Small intestine (tissue), 16 donors: ENCODE measurements around the gene DDX53. TPM values are rescaled to one million over a fixed set of nuclear protein-coding genes. Genes with fewer than 3 reads are reported as not detected.

Experiments
- DNase-seq, 2 donors: peaks; one replicate each; pipeline versions ENCODE4 v3.0.0 to v3.0.0-alpha.2; 2013
- FAIRE-seq: peaks from 2 replicates; lab custom pipeline; 2012; peaks lifted over from hg19 to GRCh38; lab: Jason Lieb, UNC
- H3K27ac ChIP-seq, 3 donors: one replicate each; pipeline ENCODE4 v1.5.1; 2013; ENCODE audit warnings: low read length in 2 of 3, mild to moderate bottlenecking in 2 of 3, control low read depth in 1 of 3, inconsistent platforms in 1 of 3, low read depth in 1 of 3, moderate library complexity in 1 of 3
- H3K27me3 ChIP-seq, 3 donors: one replicate each; pipeline ENCODE4 v1.6.1; 2013; ENCODE audit warnings: low read length in 3 of 3, inconsistent platforms in 1 of 3; ENCODE audit not compliant: control insufficient read depth in 3 of 3, insufficient read depth in 3 of 3
- H3K36me3 ChIP-seq, 3 donors: one replicate each; pipeline ENCODE4 v1.6.1; 2013; ENCODE audit warnings: low read length in 3 of 3, inconsistent platforms in 1 of 3, low read depth in 1 of 3, mild to moderate bottlenecking in 1 of 3, moderate library complexity in 1 of 3; ENCODE audit not compliant: control insufficient read depth in 3 of 3, insufficient read depth in 2 of 3
- H3K4me1 ChIP-seq, 3 donors: one replicate each; pipeline ENCODE4 v1.6.1; 2013; ENCODE audit warnings: low read length in 2 of 3, inconsistent platforms in 1 of 3, low read depth in 1 of 3, mild to moderate bottlenecking in 1 of 3, moderate library complexity in 1 of 3; ENCODE audit not compliant: control insufficient read depth in 3 of 3, insufficient read depth in 2 of 3
- H3K4me3 ChIP-seq, 3 donors: one replicate each; pipeline ENCODE4 v1.5.1; 2013; ENCODE audit warnings: low read length in 3 of 3, control low read depth in 1 of 3, inconsistent platforms in 1 of 3, low read depth in 1 of 3, mild to moderate bottlenecking in 1 of 3, moderate library complexity in 1 of 3
- H3K9me3 ChIP-seq, 2 donors: one replicate each; pipeline ENCODE4 v1.6.1; 2013; ENCODE audit warnings: low read depth in 1 of 2, low read length in 1 of 2; ENCODE audit not compliant: control insufficient read depth in 2 of 2, insufficient read depth in 1 of 2
- WGBS, 3 donors: extraction: QIAGEN DNeasy Blood & Tissue Kit; methylation state at CpG; one replicate each; pipeline ENCODE4 v1.1.7; 2013; 5-methylcytosine and 5-hydroxymethylcytosine counted together
- long read RNA-seq, 10 donors: transcript quantifications; one replicate each; lab custom pipeline, GENCODE V29; 2026
- polyA plus RNA-seq, 4 donors: library from polyadenylated mRNA; stranded (reverse) in 3 of 4; unstranded in 1 of 4; fragments of 200-250 nt in 3 of 4; fragments of 120-200 nt in 1 of 4; gene quantifications; one replicate each; pipeline versions ENCODE4 v1.2.1 to v1.2.3, GENCODE V29; 2013
- donor health status: healthy with polysubstance abuse.
- donor health status: control.
- donor health status: control.
- donor health status: Bipolar disorder and iron deficiency.
- donor health status: healthy.

DDX53 gene
- polyA plus RNA-seq: not detected
- long read RNA-seq, donor 1: 0 reads
- long read RNA-seq, donor 2: 0 reads
- long read RNA-seq, donor 3: 0 reads
- long read RNA-seq, donor 4: 0 reads
- long read RNA-seq, donor 5: 0 reads
- long read RNA-seq, donor 6: 0 reads
- long read RNA-seq, donor 7: 0 reads
- long read RNA-seq, donor 8: 0 reads
- long read RNA-seq, donor 9: 0 reads
- long read RNA-seq, donor 10: 0 reads

DNA sequence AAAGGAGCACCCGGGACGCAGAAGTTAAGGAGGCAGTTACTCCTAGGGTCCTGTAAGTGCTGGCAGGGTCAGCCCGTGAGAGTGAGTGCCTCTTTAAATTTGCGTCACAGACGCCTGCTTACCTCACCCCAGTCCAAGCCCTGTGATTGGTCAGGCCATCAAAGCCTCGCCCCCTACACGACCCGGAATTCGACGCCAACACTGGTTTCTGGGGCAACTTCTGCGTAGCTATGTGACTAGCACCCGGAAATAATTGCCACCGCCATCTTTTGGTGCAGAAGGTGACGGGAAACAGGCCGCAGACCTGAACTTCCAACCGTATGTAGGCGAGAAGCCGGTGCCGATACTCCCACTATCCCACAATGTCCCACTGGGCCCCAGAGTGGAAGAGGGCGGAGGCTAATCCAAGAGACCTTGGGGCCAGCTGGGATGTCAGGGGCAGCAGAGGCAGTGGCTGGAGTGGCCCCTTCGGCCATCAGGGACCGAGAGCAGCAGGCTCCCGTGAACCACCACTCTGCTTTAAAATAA, at the start of gene DDX53:
TSS of gene DDX53 (plus strand) at position 265 of the 528 bp plus-strand sequence. CDS start at position 363, 98 bp downstream.
- H3K27ac ChIP-seq: no peak within 1 kb of the TSS
- H3K36me3 ChIP-seq: no peaks in the 10 kb centered on the region
- DNase-seq (no peak), FAIRE-seq (no peak)
- H3K27me3 ChIP-seq: no peaks in the 10 kb centered on the region
- no peak within 1 kb of the TSS for H3K4me3 ChIP-seq
- H3K9me3 ChIP-seq: no peaks in the 10 kb centered on the region
- 85 to 95% (median 93%) methylated on average over 22 to 23 of the region's 23 CpGs for WGBS, 3 donors
- H3K4me1 ChIP-seq: no peaks in the 10 kb centered on the region

DNA sequence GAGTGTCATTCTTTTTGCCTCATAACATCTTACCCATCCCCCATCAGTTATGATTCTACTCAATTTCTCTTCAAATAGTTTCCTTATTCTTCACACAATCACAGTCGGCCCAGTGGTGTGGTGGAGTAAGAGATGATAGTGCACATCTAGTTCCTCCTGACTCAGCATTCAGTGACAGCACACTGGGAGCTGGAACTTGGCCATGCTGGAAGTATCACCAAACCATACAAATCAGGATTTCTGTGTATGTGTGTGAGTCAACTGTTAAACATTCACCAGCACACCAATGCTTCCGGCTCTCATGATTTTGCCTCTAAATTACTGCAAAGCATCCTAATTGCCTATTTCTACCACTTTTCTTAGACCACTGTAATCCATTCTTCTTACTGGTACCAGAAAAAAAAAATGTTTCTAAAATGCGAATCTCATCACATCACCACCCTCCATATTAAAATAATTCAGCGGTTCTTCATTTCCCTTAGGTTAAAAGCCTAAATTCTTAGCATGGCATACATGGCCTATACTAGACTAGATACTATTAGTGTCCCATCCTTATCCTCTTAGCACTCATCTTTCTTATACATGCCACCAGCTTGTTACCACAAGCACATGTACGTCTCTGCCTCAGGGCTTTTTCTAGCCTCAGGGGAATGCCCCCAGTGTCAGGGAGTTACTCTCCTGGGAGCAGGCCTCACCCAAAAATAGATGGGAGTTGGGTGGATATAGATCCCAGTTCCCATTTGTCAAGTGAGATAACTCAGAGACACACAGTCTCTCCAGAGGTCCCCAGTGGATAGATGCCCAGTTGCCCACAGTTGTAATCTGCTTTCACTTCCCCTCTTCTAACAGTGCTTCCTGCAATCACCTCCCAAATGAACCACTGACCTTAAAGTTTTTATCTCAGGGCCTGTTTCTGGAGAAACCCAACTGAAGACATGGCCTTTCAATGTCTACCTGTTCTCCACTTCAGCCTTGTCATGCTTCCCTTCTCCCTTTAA, 49.2 kb upstream of the DDX53 start:
- peak; percentile 0 to 9 for DNase-seq
- H3K9me3 ChIP-seq: no peaks in the 10 kb centered on the region
- WGBS, 3 donors: 64 to 72% (median 64%) methylated on average over 5 of the region's 5 CpGs
- no peaks in the 10 kb centered on the region for H3K4me1 ChIP-seq
- FAIRE-seq: no peak
- no peak overlapping the region for H3K27ac ChIP-seq
- no peak overlapping the region for H3K4me3 ChIP-seq
- no peaks in the 10 kb centered on the region for H3K27me3 ChIP-seq
- H3K36me3 ChIP-seq: no peaks in the 10 kb centered on the region

DNA sequence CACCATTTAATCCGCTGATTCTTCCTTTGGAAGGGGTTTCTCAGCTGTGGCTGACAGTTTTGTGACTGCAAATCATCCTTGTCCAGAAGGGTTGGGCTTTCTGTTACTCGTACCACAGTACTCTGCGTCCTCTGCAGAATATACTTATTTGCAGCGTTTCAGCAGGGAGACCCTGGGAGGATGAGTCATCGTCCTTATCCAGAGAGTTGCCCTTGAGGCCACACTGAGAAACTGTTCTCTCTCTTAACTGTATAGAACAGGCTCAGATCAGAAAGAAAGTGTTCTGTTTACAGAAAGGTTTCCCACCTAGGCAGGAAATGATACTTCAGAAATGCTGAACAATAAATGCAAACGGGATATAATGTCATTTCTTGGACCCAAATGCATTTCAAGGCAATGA, 47.8 kb upstream of the DDX53 start:
- WGBS, 3 donors: 29 to 44% (median 34%) methylated on average over 6 of the region's 6 CpGs
- DNase-seq: peak in 1 of 2 donors; percentile 1
- Histone ChIP-seq H3K9me3 (no peaks in the 10 kb centered on the region), H3K4me3 (no peak overlapping the region), H3K4me1 (no peaks in the 10 kb centered on the region), H3K36me3 (no peaks in the 10 kb centered on the region), H3K27ac (no peak overlapping the region), H3K27me3 (no peaks in the 10 kb centered on the region)
- FAIRE-seq: no peak

DNA sequence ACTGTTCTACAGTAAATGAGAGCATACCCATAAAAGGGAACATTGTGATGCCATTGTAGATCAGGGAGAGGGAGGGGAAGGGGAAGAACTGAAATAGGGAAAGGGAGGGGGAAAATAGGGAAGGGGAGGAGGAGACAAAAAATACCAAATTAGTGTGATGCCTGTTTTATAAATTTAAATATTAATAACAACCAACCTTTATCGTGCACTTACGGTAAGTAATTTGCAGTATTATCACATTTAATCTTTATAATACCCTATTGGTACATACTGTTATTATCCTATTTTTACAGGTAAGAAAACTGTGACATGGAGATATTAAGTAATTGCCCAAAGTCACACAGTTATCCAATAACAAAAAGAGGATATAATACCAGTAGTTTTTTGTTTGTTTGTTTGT, 41.5 kb upstream of the DDX53 start:
- FAIRE-seq (no peak), DNase-seq (no peak)
- Histone ChIP-seq H3K27ac (no peak overlapping the region), H3K4me3 (no peak overlapping the region), H3K9me3 (no peaks in the 10 kb centered on the region), H3K36me3 (no peaks in the 10 kb centered on the region), H3K4me1 (no peaks in the 10 kb centered on the region), H3K27me3 (no peaks in the 10 kb centered on the region)
- 76 to 91% (median 87%) methylated on average over 2 of the region's 2 CpGs for WGBS, 3 donors

DNA sequence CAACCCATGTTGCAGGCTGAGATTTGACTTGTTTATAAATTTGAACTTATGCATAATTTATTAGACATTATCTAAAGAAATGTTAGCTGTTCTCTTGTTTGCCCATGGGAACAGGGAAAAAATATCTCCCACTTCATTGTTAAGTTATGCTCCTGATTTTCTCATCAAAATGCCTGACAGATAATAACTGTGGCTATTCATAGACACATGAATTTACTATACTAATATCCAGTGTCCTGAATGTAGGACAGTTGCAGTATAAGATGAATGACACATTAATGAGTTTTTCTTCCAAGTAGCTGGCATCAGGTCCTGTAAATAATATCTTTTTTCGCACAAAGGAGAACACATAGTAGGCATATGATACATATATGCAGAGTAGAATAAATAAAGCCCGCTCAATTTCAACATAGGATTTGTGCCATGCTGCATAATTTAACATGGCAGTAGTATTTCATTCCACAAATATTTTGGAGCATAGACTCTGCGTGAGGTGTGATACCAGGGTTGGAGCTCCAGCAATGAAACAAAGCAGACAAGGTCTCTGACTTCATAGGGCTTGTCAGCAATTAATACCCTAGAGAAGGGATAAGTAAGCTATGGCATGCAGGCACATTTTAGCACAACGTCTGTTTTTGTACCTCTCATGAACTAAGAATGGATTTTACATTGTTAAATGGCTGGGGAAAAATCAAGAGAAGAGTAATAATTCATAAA, 40.4 kb upstream of the DDX53 start:
- Histone ChIP-seq H3K9me3 (no peaks in the 10 kb centered on the region), H3K4me1 (no peaks in the 10 kb centered on the region), H3K36me3 (no peaks in the 10 kb centered on the region), H3K27ac (no peak overlapping the region), H3K4me3 (no peak overlapping the region), H3K27me3 (no peaks in the 10 kb centered on the region)
- FAIRE-seq: no peak
- WGBS, 3 donors: 65 to 85% (median 84%) methylated on average over 4 of the region's 4 CpGs
- no peak for DNase-seq

DNA sequence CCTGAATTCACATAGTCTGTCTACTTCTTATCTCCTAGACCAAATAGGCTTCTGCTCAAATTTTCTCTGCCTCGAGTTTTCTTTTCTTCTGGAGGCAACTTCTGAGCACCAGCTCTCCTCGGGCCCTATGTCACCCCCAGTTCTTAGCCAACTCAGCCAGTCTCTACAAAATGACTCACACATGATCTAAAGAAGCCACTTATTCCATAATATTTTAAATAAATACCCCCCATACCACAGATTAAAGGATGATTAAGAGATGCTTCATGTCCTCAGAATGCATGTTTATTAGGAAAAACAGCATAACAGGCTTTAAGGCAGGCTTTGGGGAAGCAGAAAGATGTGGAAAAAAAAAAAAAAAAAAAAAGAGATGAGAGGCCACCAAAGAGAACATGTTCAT, 36.6 kb upstream of the DDX53 start:
- WGBS, 3 donors: 58 to 82% (median 67%) methylated on average over 2 of the region's 2 CpGs
- no peaks in the 10 kb centered on the region for H3K9me3 ChIP-seq
- no peaks in the 10 kb centered on the region for H3K36me3 ChIP-seq
- H3K27ac ChIP-seq: no peak overlapping the region
- H3K4me3 ChIP-seq: no peak overlapping the region
- FAIRE-seq: no peak
- H3K27me3 ChIP-seq: no peaks in the 10 kb centered on the region
- H3K4me1 ChIP-seq: no peaks in the 10 kb centered on the region
- DNase-seq: no peak

DNA sequence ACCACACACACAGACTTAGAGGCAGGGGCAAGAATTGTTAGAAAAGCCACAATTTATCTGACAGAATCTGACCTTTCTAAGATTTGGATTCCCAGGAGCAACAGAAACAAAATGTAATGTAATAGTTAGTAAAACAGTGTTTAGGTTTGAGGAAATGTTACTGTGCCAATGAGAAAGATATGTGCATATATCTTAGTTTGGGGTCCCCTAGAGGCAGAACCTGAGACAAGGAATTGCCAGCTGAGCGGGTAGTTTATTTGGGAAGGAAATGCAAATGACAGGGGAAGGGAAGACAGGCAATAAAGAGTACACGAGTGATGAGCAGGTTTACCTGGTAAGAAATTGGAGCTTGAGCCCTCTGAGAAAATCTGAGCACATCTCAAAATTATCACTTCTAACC, 31.3 kb upstream of the DDX53 start:
- FAIRE-seq (no peak), DNase-seq (no peak)
- Histone ChIP-seq H3K27ac (no peak overlapping the region), H3K36me3 (no peaks in the 10 kb centered on the region), H3K9me3 (no peaks in the 10 kb centered on the region), H3K27me3 (no peaks in the 10 kb centered on the region), H3K4me1 (no peaks in the 10 kb centered on the region), H3K4me3 (no peak overlapping the region)
- WGBS, 3 donors: 61 to 82% (median 74%) methylated on average over 2 of the region's 2 CpGs

DNA sequence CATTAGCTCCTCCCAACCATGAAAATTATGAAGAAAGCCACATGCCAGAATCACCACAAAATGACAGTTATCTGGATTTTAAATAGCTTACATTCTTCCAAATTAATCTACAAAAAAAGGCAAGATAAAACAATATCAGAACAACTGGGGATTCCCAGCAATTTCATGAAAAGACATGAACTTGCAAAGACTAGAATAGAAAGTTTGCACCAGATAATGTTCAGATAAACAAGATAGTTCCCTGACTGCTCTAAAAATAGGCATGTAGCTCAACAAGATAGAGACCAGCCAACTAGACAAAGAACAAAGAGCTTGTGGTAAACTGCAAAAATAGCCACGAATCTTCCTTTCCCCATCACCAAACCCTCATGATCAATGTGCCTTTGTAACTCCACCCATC, 30.3 kb upstream of the DDX53 start:
- 17 to 44% (median 32%) methylated on average over 1 of the region's 1 CpG for WGBS, 3 donors

More for the DNA sequence above, 30.3 kb upstream of the DDX53 start:
- Histone ChIP-seq H3K27me3 (no peaks in the 10 kb centered on the region), H3K4me3 (no peak overlapping the region), H3K27ac (no peak overlapping the region), H3K36me3 (no peaks in the 10 kb centered on the region), H3K9me3 (no peaks in the 10 kb centered on the region), H3K4me1 (no peaks in the 10 kb centered on the region)
- no peak for FAIRE-seq
- no peak for DNase-seq
